ENCODE measurements around the gene ZNF771.

- TF ChIP-seq CTCF (IDR thresholded peaks at IDR 0.05): no peak
- TF ChIP-seq POLR2A (IDR thresholded peaks at IDR 0.05): no peak
Observed at GRCh38 chr16:30438835-30439234, 31.4 kb downstream of the ZNF771 start.

Measured in esophagus squamous epithelium (tissue), 4 donors.